ENCODE data around the gene RSPH6A. TPM values are rescaled to one million over a fixed set of nuclear protein-coding genes. Genes with fewer than 3 reads are reported as not detected.

The RSPH6A gene
- total RNA-seq, 1 experiment from 2014 or later: not detected

DNA sequence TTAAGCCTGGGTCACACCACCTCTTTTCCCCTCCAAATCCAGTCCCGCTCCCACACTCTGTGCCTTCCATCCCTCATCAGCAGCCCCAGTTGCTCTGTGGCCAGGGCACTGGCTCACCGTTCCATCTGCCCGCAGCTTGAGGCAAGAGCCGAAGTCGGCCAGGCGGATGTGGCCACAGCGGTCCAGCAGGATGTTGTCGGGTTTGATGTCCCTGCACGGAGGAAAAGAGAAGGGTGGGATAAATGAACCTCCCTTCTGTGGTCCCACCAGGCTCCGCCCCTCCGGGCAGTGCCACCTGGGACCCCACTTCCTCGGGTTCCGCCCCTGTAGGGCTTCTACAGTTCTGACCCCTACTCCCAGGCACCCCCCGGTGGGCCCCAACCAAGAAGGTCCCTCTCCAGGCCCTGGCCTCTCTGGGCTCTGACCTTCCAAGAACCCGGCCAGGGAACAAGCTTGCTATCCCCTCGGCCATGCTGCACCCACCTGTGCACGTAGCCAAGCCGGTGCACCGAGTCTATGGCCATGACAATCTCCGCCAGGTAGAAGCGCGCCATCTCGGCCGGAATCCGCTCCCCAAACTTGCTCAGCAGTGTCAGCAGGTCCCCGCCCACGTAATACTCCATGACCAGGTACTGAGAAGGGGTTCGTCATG lies 37.0 kb downstream of the RSPH6A start:
- peaks cover 60% of the 10 kb centered on the region for H3K36me3 ChIP-seq
- no peaks in the 10 kb centered on the region for H3K9me3 ChIP-seq
- no peak overlapping the region for H3K4me3 ChIP-seq
- no peaks in the 10 kb centered on the region for H3K27me3 ChIP-seq
- no peak for DNase-seq

GRCh38 chr19:45777395-45777961 lies 37.6 kb downstream of the RSPH6A start:
- Histone ChIP-seq H3K9me3 (no peaks in the 10 kb centered on the region), H3K4me3 (no peak overlapping the region), H3K27me3 (no peaks in the 10 kb centered on the region), H3K36me3 (peaks cover 66% of the 10 kb centered on the region)
- no peak for DNase-seq

DNA sequence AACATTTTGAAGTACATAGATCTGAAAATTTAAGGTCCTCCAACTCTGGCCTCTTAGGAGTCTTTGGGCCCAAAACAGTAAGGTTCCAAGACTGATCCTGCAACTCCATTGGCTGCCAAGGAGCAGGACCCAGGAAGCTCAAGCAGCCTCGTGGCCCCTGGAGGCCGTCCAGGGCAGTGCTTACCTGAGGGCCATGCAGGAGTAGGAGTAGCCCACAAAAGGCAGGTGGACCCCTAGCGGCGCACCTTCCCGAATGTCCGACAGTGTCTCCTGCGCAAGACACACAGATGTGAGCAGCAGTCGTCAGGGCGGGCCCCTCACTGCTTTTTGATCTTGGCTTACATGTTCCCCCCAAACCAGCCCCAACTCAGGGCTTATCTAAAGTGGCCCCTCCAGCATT lies 40.3 kb downstream of the RSPH6A start:
- no peak for DNase-seq
- Histone ChIP-seq H3K4me3 (no peak overlapping the region), H3K9me3 (no peaks in the 10 kb centered on the region), H3K36me3 (peaks cover 75% of the 10 kb centered on the region), H3K27me3 (no peaks in the 10 kb centered on the region)

GRCh38 chr19:45773384-45773783 lies 41.7 kb downstream of the RSPH6A start:
- peaks cover 67% of the 10 kb centered on the region for H3K36me3 ChIP-seq

DNA sequence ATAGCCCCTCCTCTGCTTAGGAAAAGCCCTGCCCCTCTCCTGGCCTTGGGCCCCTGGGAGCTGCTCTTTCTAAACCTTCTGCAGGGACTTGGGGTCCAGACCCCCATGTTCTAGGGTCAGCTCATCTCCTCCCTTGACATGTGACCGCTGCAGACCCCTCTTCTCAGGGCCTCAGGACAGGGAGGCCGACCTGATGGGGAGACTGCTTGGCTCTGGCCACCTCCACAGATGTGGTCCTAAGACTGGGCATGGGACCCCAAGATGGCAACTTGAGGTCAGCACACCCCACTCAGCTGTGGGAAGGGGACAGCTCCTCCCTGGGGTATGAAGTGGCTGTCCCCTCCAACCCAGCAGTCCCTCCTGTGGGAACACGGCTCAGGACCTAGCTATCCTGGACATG lies 42.2 kb downstream of the RSPH6A start:
- Histone ChIP-seq H3K27me3 (no peaks in the 10 kb centered on the region), H3K36me3 (peaks cover 63% of the 10 kb centered on the region), H3K4me3 (no peak overlapping the region), H3K9me3 (no peaks in the 10 kb centered on the region)
- DNase-seq: no peak

More at GRCh38 chr19:45773384-45773783, 41.7 kb downstream of the RSPH6A start:
- Histone ChIP-seq H3K27me3 (no peaks in the 10 kb centered on the region), H3K4me3 (no peak overlapping the region), H3K9me3 (no peaks in the 10 kb centered on the region)
- no peak for DNase-seq

GRCh38 chr19:45772130-45772840 lies 42.8 kb downstream of the RSPH6A start:
- DNase-seq: no peak
- no peaks in the 10 kb centered on the region for H3K9me3 ChIP-seq
- no peak overlapping the region for H3K4me3 ChIP-seq

DNA sequence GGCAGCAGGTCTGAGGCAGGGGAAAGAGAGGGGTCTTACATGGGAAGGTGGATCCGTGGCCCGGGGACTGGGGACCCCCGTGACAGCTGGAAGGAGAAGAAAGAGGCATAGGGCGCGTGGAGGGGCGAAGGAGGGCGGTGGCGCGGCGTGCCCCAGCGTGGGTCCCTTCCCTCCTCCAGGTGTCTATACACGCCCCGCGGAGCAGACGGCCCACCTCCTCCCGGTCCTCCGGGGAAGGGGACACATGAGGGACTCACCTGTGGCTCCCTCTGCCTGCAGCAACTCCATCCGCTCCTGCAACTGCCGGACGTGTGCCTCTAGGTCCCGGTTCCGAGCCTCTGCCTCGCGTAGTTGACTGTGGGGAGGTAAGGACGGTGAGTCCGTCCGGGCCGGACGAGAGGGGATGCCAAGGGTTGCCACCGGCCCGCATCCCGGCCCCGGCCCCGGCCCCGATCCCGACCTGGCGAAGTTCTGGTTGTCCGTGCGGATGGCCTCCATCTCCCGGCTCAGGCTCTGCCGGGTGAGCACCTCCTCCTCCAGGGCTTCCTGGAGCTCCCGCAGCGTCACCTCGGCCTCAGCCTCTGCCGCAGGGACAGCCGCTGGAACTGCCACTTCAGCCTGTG lies 43.7 kb downstream of the RSPH6A start:
- Histone ChIP-seq H3K36me3 (peaks cover 51% of the 10 kb centered on the region), H3K4me3 (no peak overlapping the region), H3K27me3 (no peaks in the 10 kb centered on the region), H3K9me3 (no peaks in the 10 kb centered on the region)
- DNase-seq: no peak

More at GRCh38 chr19:45772130-45772840, 42.8 kb downstream of the RSPH6A start:
- Histone ChIP-seq H3K36me3 (peaks cover 56% of the 10 kb centered on the region), H3K27me3 (no peaks in the 10 kb centered on the region)

- peak overlapping the region; percentile 78 for H3K4me3 ChIP-seq
- peaks cover 57% of the 10 kb centered on the region for H3K36me3 ChIP-seq
- no peaks in the 10 kb centered on the region for H3K9me3 ChIP-seq
- DNase-seq: peak; percentile 89
- H3K27me3 ChIP-seq: no peaks in the 10 kb centered on the region
These were observed 44.7 kb downstream of the RSPH6A start for GRCh38 chr19:45770192-45771101.

GRCh38 chr19:45769821-45770191 lies 45.3 kb downstream of the RSPH6A start:
- peak overlapping the region; percentile 78 for H3K4me3 ChIP-seq
- DNase-seq: peak; percentile 52
- no peaks in the 10 kb centered on the region for H3K9me3 ChIP-seq
- peaks cover 56% of the 10 kb centered on the region for H3K36me3 ChIP-seq
- H3K27me3 ChIP-seq: no peaks in the 10 kb centered on the region

GRCh38 chr19:45768984-45769782 lies 45.9 kb downstream of the RSPH6A start, which contains the start of gene SIX5:
TSS of gene SIX5 (minus strand) at chr19:45769252. CDS start at chr19:45768844, 408 bp downstream.
- Histone ChIP-seq H3K4me3 (peak within 1 kb of the TSS; percentile 78), H3K9me3 (no peaks in the 10 kb centered on the region), H3K27me3 (no peaks in the 10 kb centered on the region), H3K36me3 (peaks cover 50% of the 10 kb centered on the region)
- peak; percentile 98 for DNase-seq

DNA sequence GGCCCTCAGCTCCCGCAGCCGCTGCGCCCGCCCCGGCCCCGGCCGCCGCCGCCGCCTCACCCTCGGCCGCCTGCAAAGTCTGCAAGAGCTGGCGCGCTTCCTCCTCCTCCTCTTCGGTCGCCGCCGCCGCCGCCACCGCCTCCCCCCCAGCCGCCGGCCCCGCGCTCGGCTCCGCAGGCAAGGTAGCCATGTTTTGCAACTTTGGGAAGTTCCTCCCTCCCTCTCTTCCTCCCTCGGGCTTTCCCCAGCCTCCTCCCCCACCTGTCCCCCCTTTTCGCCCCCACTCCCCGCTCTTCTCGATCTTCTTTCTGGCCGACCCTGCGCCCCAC lies 46.5 kb downstream of the RSPH6A start:
- peak overlapping the region; percentile 78 for H3K4me3 ChIP-seq
- no peaks in the 10 kb centered on the region for H3K9me3 ChIP-seq
- H3K36me3 ChIP-seq: peaks cover 47% of the 10 kb centered on the region
- no peaks in the 10 kb centered on the region for H3K27me3 ChIP-seq
- DNase-seq: peak; percentile 64

DNA sequence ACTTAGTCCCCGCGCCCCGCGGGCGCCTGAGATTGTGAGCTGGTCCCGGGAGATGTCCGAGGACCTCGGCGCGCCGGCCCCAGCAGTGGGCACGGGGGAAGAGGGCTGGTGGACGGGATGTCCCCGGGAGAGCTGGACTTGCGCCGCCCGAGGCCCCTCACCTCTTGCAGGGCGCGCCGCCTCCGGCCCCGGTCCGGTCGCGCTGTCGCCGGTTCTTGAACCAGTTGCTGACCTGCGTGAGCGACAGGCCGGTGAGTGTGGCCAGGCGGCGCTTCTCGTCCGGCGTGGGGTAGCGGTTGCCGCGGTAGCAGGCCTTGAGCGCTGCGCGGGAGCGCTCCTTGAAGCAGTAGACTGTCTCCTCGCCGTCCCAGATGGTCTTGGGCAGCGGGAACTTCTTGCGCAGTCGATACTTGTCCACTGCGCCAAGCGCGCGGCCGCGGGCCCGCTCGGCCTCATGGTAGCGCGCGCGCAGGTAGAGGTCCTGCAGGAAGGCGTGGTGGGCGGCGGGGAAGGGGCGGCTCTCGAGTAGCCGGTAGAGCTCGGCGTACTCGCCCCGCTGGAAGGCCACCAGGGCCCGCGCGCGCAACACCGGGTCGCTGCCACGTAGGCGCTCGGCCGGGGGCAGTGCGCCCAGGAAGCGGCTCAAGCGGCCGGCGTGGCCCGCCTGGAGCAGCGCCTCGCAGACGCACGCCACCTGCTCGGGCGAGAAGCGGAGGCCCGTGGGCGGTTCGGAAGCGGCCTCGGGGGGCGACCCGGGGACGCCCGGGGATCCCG lies 47.0 kb downstream of the RSPH6A start:
- H3K36me3 ChIP-seq: peaks cover 42% of the 10 kb centered on the region
- DNase-seq: peak; percentile 82
- no peaks in the 10 kb centered on the region for H3K27me3 ChIP-seq

DNA sequence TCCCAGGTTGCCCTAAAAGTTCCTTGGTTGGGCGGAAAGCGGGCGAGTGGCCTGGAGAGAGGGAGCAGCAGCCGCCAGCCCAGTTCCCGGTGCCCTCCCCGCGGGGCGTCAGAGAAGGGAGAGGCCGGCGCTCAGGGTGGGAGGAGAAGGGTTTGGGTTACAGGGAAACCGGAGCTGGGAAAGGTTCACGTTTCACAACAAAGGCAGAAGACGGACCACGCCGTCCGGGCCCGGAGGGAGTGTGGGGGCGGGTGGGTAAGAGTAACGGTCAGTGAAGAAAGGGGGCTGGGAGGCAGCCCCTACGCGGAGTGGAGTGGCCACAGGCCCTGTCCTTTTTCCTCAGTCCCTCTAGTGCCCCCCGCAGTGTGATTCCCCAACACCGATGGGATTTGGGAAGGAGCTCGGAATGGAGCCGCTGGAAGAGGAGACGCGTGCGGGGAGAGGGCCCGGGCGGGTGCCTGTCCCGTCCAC lies 47.7 kb downstream of the RSPH6A start:
- Histone ChIP-seq H3K9me3 (no peaks in the 10 kb centered on the region), H3K27me3 (no peaks in the 10 kb centered on the region), H3K4me3 (peak overlapping the region; percentile 78), H3K36me3 (peaks cover 35% of the 10 kb centered on the region)
- peak; percentile 92 for DNase-seq

More for the DNA sequence above, 47.0 kb downstream of the RSPH6A start:
- Histone ChIP-seq H3K4me3 (peak overlapping the region; percentile 78), H3K9me3 (no peaks in the 10 kb centered on the region)

DNA sequence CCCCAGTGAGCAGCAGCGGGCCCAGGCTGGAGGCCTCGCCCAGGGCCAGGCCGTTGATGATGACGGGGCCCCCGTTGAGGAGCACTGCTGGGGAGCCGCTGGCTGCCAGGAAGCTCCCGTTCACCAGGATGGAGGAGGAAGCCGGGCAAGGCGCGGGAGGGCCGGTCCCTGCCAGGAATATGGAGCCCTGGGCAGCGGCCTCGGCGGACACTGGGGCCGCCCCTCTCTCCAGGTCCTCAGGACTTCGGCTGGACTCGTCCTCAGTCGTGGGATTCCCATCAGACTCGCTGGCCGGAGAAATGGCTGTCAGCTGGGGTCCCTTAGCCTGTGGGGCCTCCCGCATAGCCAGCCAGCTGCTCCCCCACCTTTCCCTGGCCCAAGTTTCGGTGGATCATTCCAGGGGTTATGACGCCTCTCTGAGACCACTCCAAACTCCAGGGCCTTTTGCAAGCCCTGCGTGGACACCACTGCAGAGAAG lies 48.2 kb downstream of the RSPH6A start:
- peaks cover 31% of the 10 kb centered on the region for H3K36me3 ChIP-seq
- no peaks in the 10 kb centered on the region for H3K27me3 ChIP-seq
- DNase-seq: peak; percentile 46
- H3K4me3 ChIP-seq: peak overlapping the region; percentile 78
- H3K9me3 ChIP-seq: no peaks in the 10 kb centered on the region

All from MG63 (cell line).